GM21619 (cell line): ENCODE results near the gene MCC.

Experiments
- ATAC-seq: cut with Tn5 transposase; IDR thresholded peaks from one replicate; pipeline ENCODE4 v1.9.1; 2021; ENCODE audit not compliant: unreplicated experiment

MCC gene

GRCh38 chr5:113487781-113488644 is at the start of gene MCC:
Gene MCC, minus strand, starts transcription at chr5:113488453.
- ATAC-seq: no peak

GRCh38 chr5:113531481-113532159 is 43.4 kb upstream of the MCC start:
- no peak for ATAC-seq

- ATAC-seq: no peak
These were observed 39.5 kb upstream of the MCC start for GRCh38 chr5:113527746-113528145.

GRCh38 chr5:113526421-113526820 is 38.2 kb upstream of the MCC start:
- no peak for ATAC-seq

- peak; percentile 70 for ATAC-seq
These were observed 36.7 kb upstream of the MCC start for GRCh38 chr5:113524927-113525326.

GRCh38 chr5:113523168-113523567 is 34.9 kb upstream of the MCC start:
- ATAC-seq: no peak

- no peak for ATAC-seq
These were observed 32.6 kb upstream of the MCC start for GRCh38 chr5:113520899-113521298.

GRCh38 chr5:113520429-113520828 is 32.2 kb upstream of the MCC start:
- peak; percentile 66 for ATAC-seq

GRCh38 chr5:113519412-113519811 is 31.2 kb upstream of the MCC start:
- ATAC-seq: no peak

- ATAC-seq: no peak
These were observed 30.6 kb upstream of the MCC start for GRCh38 chr5:113518884-113519283.

GRCh38 chr5:113514289-113514635 is 26.0 kb upstream of the MCC start:
- ATAC-seq: no peak

GRCh38 chr5:113513384-113514288 is 25.4 kb upstream of the MCC start, which contains the start of gene YTHDC2:
Gene YTHDC2, plus strand, starts transcription at chr5:113513694. Its CDS starts 202 bp downstream, at chr5:113513896.
- ATAC-seq: peak; percentile 97

- no peak for ATAC-seq
These were observed 24.1 kb upstream of the MCC start for GRCh38 chr5:113512341-113512740.

GRCh38 chr5:113510836-113511451 is 22.7 kb upstream of the MCC start:
- ATAC-seq: no peak

GRCh38 chr5:113508756-113509155 is 20.5 kb upstream of the MCC start:
- no peak for ATAC-seq

- ATAC-seq: no peak
These were observed 19.3 kb upstream of the MCC start for GRCh38 chr5:113507601-113508000.

GRCh38 chr5:113505181-113505580 is 16.9 kb upstream of the MCC start:
- ATAC-seq: no peak

GRCh38 chr5:113503146-113503545 is 14.9 kb upstream of the MCC start:
- no peak for ATAC-seq

GRCh38 chr5:113502073-113502472 is 13.8 kb upstream of the MCC start:
- ATAC-seq: no peak

- no peak for ATAC-seq
These were observed 7.2 kb upstream of the MCC start for GRCh38 chr5:113495422-113495841.

GRCh38 chr5:113493446-113493845 is 5.2 kb upstream of the MCC start:
- ATAC-seq: no peak
